Ramos (cell line): Measurements from ENCODE around the gene CDH4.

Experiments
- in situ Hi-C: fragments of 300-500 bp; cut with MboI; formaldehyde crosslinking; loops from one replicate; pipeline ENCODE4 v1.14.3; 2022; ENCODE audit warnings: low sequenced_read_pairs; ENCODE audit not compliant: unreplicated experiment

The CDH4 gene

DNA sequence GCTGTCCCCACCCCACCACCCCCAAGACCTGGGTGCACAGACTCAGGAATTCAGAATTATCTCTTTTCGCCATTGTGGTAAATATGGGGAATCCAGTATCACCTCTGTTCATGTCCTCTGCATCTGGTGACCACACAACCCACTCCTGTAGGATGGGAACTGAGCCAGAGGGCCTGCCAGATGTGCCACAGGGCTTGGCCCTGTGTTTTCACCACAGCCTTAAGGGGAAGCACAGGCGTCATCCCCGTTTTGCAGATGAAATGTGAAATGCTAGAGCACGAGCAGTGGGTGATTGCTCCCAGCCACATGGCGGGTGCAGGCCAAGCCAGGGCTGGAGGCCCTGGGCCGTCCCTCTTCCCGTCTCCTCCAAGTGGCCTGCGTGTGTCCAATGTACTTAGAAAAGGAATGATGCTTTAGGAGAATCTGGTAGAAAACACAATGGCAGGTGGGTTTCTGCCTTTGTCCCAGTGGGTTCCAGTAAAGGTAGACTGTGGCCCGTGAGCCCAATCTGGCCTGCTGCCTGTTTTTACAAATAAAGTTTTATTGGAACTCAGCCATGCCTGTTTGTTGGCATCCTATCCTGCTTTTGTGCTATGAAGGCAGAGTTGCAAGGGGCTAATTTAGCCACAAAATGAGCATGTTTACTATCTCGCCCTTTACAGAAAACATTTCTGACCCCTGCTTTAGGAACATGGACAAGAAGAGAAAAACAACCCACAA, 309.2 kb downstream of the CDH4 start:
- in situ Hi-C loops, result no loop called here

DNA sequence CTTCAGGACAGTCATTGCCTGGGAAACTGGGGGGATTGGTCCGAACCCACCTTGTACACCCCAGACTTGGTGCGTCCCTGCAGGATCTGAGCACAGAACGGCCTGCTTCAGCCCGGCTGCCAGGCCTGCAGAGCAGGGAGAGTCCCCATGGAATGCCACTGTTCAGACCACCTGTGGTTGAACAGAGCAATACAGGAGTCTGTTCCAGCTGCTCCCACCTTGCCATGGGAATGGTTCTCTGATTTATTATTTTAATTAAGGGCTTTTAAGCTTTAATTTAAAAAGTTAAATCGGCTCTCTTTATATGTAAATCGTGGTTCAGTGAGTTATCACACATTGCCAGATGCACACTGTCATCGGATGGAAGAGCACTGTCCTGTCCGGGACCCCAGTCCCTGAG, 310.4 kb downstream of the CDH4 start:
- in situ Hi-C loops, result no loop called here

GRCh38 chr20:61562897-61563504, 310.9 kb downstream of the CDH4 start:
- in situ Hi-C loops, result no loop called here

DNA sequence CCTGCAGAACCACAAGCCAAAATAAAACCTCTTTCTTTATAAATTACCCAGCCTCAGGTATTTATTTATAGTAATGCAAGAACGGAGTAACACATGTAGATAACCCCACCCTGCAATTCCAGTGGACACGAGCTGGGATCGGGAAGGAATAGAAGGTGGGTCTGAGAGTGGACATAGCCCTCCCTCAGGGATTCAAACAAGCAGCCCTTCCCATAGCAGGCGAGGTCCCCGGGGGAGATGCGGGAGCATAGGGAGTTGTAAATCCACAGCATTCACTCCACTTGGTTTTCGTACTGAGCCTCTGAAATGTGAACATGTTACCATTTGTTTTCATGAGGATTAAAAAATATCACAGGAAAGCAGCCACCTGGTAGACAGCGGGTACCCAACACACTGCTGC, 312.6 kb downstream of the CDH4 start:
- in situ Hi-C loops, result no loop called here

DNA sequence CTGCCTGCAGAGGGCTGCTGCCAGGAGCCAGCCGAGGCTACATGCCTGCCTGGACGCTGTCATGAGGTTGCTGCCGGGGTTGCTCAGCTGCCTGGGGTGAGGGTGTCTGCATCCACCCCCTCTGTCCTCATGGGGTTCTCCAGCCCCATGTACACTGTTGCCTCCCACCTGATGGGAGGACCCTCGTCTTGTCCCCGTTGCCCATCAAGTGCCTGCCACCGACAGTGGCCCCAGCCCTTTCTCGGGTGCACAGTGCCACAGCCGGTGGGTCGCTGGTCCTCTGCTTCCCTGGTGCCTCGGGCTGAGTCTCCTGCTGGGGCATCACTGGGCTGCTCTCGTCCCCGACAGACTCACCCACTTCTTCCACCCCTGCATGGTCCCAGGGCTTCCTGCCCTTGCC, 313.7 kb downstream of the CDH4 start:
- in situ Hi-C loops, result no loop called here

- in situ Hi-C loops, result no loop called here
Observed at GRCh38 chr20:61566691-61567090, 314.6 kb downstream of the CDH4 start.

DNA sequence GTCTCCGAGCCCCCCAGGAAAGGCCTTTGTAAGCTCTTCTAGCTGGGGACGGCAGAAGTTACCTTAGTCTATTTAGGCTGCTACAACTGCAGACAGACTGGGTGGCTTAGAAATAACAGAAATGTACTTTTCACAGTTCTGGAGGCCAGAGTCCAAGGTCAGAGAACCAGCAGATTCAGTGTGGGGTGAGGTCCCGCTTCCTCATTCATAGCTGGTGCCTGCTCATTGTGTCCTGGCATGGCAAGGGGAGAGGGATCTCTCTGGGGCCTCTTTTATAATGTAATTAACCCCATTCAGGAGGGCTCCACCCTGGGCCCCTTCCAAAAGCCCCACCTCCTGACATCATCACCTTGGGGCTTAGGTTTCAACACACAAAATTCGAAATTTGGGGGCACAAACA, 315.1 kb downstream of the CDH4 start:
- in situ Hi-C loops, result no loop called here

GRCh38 chr20:61569825-61570224, 317.8 kb downstream of the CDH4 start:
- in situ Hi-C loops, result no loop called here

DNA sequence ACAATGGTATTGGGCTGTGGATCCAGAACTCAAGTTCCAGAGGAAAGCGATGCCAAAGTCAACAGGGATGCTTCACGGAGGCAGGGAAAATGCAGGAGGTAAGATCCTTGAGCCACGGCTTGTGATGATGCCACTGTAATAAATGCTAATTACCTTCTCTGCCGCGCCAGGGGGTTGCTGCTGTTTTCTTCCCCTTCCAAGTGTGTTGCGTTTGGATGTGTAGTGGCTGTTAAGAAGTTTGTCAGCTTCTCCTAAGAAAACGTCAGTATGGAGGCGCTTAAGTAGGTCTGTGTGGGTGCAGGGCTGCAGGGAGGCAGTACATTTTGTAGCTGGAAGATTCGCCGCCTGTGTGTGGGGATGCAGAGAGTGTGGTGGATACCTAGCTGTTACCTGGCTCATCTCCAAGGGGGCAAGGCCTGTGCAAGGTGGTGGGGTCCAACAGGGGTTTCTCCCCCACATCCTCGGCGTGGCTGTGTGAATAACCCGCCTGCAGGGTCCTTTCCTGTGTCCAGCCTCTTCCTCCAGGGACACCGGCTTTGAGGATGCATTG, 318.7 kb downstream of the CDH4 start:
- in situ Hi-C loops, result no loop called here

GRCh38 chr20:61571221-61571620, 319.2 kb downstream of the CDH4 start:
- in situ Hi-C loops, result no loop called here

DNA sequence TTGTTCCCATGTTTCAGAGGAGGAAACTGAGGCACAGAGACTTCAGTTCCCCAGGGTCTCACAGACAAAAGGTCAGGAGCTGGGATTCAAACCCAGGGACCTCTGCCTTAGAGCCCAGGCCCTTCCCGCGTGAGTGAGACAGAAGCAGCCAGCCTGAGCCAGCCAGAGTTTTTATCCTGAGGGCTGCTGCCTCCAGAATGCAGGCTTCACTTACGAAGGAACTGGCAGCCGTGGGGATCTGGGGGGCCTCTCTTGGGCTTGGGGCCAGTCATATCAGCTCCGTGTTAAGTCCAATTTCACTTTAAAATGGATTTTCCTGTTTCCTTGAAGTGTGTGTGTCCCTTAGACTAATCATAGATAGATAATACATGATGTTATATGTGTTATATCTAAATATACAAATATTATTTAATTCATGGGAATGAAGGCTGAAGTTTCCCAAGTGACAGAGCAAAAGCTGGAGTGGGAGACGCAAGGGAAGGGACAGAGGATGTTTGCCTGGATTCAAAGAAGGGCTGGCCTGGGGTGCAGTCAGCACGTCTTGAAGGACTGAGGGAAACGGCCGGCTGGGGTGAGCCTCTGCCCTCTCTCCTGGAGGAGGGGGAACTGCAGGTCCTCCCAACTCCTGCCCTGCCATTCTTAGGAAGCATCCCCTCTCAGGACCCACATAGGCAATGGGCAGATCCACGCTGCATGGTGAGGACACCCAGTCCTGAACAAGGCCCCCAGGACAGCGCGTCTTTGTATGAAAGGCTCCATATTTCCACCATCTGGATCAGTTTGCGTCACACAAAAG, 320.1 kb downstream of the CDH4 start:
- in situ Hi-C loops, result no loop called here

DNA sequence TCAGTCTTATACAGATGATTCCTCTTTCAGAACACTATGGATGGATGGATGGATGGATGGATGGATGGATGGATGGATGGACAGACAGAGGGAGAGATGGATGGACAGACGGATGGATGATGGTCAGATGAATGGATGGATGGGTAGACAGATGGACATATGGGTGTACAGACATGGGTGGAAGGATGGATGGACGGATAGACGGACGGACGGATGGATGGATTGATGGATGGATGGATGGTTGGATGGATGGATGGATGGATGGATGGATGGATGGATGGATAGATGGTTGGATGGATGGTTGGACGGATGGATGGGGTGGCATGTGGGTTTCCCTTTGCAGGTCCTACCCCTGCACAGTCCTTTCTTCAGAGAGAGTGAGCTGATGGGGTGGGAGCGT, 320.7 kb downstream of the CDH4 start:
- in situ Hi-C loops, result no loop called here

DNA sequence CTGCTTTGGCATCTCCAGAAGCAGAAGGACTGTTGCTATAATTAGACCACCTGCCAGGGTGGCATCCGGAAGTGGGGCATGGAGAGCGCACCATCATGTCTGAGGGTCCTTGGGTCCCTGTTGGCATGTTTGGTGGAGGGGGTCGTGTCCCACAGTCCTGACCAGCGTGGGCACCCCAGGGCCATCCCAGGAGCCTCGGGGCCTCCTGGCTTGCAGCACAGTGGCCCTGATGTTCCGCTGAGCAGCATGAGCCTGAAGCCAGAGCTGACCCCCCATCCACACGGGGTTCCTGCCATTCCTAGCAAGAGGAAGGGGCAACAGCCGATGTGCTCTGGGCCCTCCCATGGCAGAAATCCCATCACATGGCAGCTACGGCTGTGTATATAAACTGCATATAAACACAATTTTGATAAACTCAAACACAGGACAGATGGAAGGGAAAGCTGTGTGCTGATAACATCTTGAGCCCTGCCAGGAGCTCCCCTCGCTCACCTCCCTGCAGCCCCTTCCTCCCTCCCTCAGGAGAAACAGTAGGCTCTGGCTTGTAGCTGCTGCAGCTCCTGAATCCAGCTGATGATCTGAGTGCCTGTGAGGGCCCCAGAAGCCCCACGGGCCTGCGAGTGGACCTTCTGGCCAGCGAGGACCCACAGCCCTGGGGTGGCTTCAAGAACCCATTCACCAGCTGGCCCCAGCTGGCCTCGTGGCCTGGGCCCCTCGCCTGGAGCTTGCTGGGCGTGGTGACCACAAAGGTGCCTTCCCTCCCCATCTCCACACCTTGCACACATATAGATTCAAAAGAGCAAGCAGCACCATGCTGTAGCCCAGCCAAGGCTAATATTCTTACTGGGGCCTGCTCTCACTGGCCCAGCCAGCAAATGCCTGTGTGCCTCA, 321.6 kb downstream of the CDH4 start:
- in situ Hi-C loops, result no loop called here

GRCh38 chr20:61575151-61575937, 323.3 kb downstream of the CDH4 start:
- in situ Hi-C loops, result no loop called here

DNA sequence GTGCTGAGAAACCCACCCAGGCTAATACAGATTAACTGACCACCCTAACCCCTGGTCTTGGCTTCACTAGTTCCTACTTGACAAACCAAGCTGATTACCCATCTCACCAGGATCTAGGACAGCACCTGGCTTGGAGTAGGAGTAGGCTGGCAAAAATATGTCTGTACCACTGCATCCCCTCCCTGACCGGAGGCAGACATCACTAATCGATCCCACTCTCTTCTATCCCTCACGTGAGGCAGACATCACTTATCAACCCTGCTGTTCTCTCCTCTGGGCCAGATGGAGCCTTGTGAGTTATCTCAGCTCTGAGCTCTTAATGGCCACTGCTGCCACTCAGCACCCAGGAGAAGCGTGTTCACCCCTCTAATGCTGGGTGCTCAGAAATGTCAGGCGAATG, 324.3 kb downstream of the CDH4 start:
- in situ Hi-C loops, result no loop called here

DNA sequence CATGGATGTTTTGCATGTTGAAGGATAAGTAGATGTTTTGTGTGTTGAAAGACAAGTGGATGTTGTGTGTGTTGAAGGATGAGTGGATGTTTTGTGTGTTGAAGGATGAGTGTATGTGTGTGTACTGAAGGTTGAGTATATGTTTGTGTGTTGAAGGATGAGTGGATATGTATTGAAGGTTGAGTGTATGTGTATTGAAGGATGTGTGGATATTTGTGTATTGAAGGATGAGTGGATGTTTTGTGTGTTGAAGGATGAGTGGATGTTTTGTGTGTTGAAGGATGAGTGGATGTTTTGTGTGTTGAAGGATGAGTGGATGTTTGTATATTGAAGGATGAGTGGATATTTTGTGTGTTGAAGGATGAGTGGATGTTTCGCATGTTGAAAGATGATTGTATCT, 325.0 kb downstream of the CDH4 start:
- in situ Hi-C loops, result no loop called here

- in situ Hi-C loops, result no loop called here
Observed at GRCh38 chr20:61579908-61580307, 327.8 kb downstream of the CDH4 start.

GRCh38 chr20:61580958-61581824, 329.1 kb downstream of the CDH4 start:
- in situ Hi-C loops, result no loop called here

- in situ Hi-C loops, result no loop called here
Observed at GRCh38 chr20:61581825-61582188, 329.7 kb downstream of the CDH4 start.
